ENCODE results near the gene RASD1. TPM values are rescaled to one million over a fixed set of nuclear protein-coding genes. Genes with fewer than 3 reads are reported as not detected.

RASD1 gene
- total and polyA plus RNA-seq, 7 experiments from 2014 or later: 0.35 to 2.5 (median 1.0) TPM; not detected in 2

DNA sequence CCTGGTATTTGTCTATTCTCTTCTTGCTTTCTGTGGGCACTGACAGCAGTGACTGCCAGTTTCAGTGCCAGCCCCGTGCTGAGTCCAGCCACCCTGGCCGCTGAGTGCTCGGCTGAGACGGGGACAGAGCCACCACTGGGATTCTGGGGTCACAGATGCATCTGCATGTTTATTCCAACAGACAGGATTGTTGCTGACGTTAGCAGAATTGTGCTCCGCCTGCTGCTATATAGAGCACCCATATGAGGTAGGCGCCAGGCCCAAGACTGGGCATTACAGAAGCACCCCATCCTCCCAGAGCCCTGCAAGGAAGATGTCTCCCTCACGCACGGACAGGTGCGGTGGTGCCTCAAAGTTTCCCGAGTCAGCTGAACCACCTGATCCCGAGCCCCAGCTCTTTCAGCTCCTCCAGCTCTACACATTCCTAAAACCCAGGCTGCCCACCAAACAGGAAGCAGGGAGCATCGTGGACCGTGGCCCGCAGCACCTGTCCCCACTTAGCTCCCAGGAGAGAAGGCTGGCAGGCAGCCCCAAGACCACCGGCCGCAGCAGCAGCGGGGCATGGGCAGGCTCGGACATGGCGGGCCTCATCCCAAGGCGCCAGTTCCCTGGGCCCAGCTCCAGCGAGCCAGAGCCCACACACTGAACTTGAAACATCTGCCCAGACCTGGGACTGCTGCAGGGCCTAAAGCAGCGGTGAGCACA, 44.9 kb upstream of the RASD1 start:
- intact Hi-C loops (cut with micrococcal nuclease): no loop called here
- no peak overlapping the region for H3K27ac Mint-ChIP-seq
- Histone ChIP-seq H3K27me3 (ENCODE audit: control insufficient read depth in 2 of 2, insufficient read depth in 2 of 2, low read length in 2 of 2) (no peaks in the 10 kb centered on the region), H3K36me3 (ENCODE audit: control insufficient read depth in 2 of 3, insufficient read depth in 3 of 3, low read length in 3 of 3) (no peaks in the 10 kb centered on the region), H3K4me3 (ENCODE audit: low read length) (no peak overlapping the region), H3K4me1 (ENCODE audit: control insufficient read depth in 2 of 2, insufficient read depth in 2 of 2, low read length in 2 of 2) (no peaks in the 10 kb centered on the region), H3K9me3 (ENCODE audit: control insufficient read depth in 2 of 3, low read length in 3 of 3) (no peaks in the 10 kb centered on the region), H3K27ac (ENCODE audit: low read depth, low read length) (no peak overlapping the region)
- ChIA-PET POLR2A (no interaction called here), CTCF (interaction anchor here (0.5 kb wide), 1 partner anchor 73 kb away, joined by 3 read pairs; no protein-coding TSS in a partner anchor)
- H3K9me3 Mint-ChIP-seq: peaks cover 0 to 1% (median 0%) of the 10 kb centered on the region in 11 donors
- peaks cover 0 to 3% (median 0%) of the 10 kb centered on the region in 7 donors for H3K4me1 Mint-ChIP-seq
- no peaks in the 10 kb centered on the region for H3K27me3 Mint-ChIP-seq
- peaks cover 0 to 3% (median 0%) of the 10 kb centered on the region in 5 donors for H3K36me3 Mint-ChIP-seq
- no peak for DNase-seq
- ATAC-seq: no peak
- H3K4me3 Mint-ChIP-seq: no peak overlapping the region

DNA sequence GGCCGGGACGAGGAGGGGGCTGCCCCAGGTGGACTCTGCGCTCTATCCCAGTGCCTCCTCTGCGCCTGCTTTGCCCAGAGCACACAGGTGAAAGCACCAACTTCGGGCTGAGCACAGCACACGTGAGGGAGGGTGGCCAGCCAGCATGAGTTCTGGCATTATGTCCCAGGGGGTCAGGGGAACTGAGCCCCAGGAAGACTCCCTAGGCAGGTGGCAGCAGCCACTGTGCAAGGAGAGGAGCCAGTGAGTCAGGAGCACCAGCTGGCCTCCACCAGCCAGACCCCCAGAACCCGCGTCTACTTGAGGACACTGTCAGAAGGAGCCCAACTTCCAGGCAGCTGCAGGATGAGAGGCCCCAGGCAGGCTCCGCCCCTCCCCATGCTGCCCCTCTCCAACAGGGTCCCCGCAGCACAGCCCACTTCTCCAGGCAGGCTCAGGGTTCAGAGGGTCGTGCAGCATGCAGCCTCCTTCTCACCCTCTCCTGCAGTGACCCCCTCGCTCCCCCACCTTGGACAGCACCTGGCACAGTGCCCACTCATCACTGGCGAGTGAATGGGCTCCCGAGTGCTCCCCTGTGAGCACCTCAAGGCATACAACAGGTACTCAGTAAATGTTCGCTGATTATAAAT, 44.2 kb upstream of the RASD1 start:
- Histone ChIP-seq H3K27me3 (ENCODE audit: control insufficient read depth in 2 of 2, insufficient read depth in 2 of 2, low read length in 2 of 2) (no peaks in the 10 kb centered on the region), H3K36me3 (ENCODE audit: control insufficient read depth in 2 of 3, insufficient read depth in 3 of 3, low read length in 3 of 3) (no peaks in the 10 kb centered on the region), H3K4me1 (ENCODE audit: control insufficient read depth in 2 of 2, insufficient read depth in 2 of 2, low read length in 2 of 2) (no peaks in the 10 kb centered on the region), H3K9me3 (ENCODE audit: control insufficient read depth in 2 of 3, low read length in 3 of 3) (no peaks in the 10 kb centered on the region), H3K4me3 (ENCODE audit: low read length) (no peak overlapping the region), H3K27ac (ENCODE audit: low read depth, low read length) (no peak overlapping the region)
- CTCF ChIA-PET: no interaction called here
- H3K4me1 Mint-ChIP-seq: peaks cover 0 to 3% (median 0%) of the 10 kb centered on the region in 7 donors
- no peak overlapping the region for H3K4me3 Mint-ChIP-seq
- DNase-seq: no peak
- no peaks in the 10 kb centered on the region for H3K27me3 Mint-ChIP-seq
- POLR2A ChIA-PET: no interaction called here
- intact Hi-C loops (cut with micrococcal nuclease): no loop called here
- H3K9me3 Mint-ChIP-seq: peaks cover 0 to 1% (median 0%) of the 10 kb centered on the region in 11 donors
- H3K27ac Mint-ChIP-seq: no peak overlapping the region
- ATAC-seq: no peak
- H3K36me3 Mint-ChIP-seq: peaks cover 0 to 3% (median 0%) of the 10 kb centered on the region in 5 donors

- no peak overlapping the region for H3K27ac Mint-ChIP-seq
- intact Hi-C loops (cut with micrococcal nuclease): no loop called here
- H3K9me3 Mint-ChIP-seq: peaks cover 0 to 1% (median 0%) of the 10 kb centered on the region in 11 donors
- H3K4me1 Mint-ChIP-seq: peaks cover 0 to 3% (median 0%) of the 10 kb centered on the region in 7 donors
- H3K27me3 Mint-ChIP-seq: no peaks in the 10 kb centered on the region
- ATAC-seq (no peak), DNase-seq (no peak)
- peaks cover 0 to 3% (median 0%) of the 10 kb centered on the region in 5 donors for H3K36me3 Mint-ChIP-seq
- Histone ChIP-seq H3K9me3 (ENCODE audit: control insufficient read depth in 2 of 3, low read length in 3 of 3) (no peaks in the 10 kb centered on the region), H3K27me3 (ENCODE audit: control insufficient read depth in 2 of 2, insufficient read depth in 2 of 2, low read length in 2 of 2) (no peaks in the 10 kb centered on the region), H3K4me3 (ENCODE audit: low read length) (no peak overlapping the region), H3K36me3 (ENCODE audit: control insufficient read depth in 2 of 3, insufficient read depth in 3 of 3, low read length in 3 of 3) (no peaks in the 10 kb centered on the region), H3K4me1 (ENCODE audit: control insufficient read depth in 2 of 2, insufficient read depth in 2 of 2, low read length in 2 of 2) (no peaks in the 10 kb centered on the region), H3K27ac (ENCODE audit: low read depth, low read length) (no peak overlapping the region)
- ChIA-PET POLR2A (no interaction called here), CTCF (no interaction called here)
- H3K4me3 Mint-ChIP-seq: no peak overlapping the region
These were observed 43.4 kb upstream of the RASD1 start for GRCh38 chr17:17539591-17539990.

DNA sequence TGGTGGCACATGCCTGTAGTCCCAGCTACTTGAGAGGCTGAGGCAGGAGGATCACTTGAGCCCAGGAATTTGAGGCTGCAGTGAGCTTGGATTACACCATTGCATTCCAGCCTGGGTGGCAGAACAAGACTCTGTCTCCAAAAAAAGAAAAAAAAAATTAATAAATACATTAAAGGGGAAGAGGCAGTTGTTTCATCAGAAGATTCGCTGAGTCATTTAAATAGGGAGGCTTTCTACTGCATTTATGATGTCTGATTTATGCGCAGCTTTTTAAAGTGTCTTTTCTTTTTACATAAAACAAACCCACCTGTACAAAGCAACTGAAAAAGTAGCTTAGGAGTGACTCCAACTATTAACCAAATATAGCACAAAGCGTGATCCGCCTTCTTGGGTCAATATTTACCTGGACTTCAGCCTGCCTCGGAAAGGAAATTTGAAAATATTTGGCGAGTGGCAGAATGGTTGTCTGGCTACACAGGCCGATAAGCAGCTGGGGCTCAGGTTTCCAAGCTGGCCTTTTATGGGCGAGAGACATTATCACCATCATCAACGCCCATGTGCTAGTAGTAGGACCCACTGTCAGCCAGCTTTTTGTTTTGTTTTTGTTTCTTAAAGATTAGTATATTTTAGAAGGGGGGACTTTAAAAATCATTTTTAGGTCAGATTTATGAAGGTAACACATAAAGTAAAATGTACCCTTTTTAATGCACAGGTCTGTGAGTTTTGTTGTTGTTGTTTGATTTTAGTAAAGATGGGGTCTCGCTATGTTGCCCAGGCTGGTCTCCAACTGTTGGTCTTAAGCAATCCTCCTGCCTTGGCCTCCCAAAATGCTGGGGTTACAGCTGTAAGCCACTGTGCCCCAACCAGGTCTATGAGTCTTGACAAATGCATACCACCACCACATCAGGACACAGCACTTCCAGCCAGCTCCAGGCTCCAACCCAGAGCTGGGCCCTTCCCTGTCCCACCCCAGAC, 42.5 kb upstream of the RASD1 start:
- DNase-seq (no peak), ATAC-seq (no peak)
- ChIA-PET CTCF (no interaction called here), POLR2A (no interaction called here)
- Mint-ChIP-seq H3K4me1 (peaks cover 0 to 3% (median 0%) of the 10 kb centered on the region in 7 donors), H3K36me3 (peaks cover 0 to under 1% (median 0%) of the 10 kb centered on the region in 5 donors), H3K27ac (no peak overlapping the region), H3K27me3 (no peaks in the 10 kb centered on the region), H3K9me3 (peaks cover 0 to 1% (median 0%) of the 10 kb centered on the region in 11 donors), H3K4me3 (no peak overlapping the region)
- no peaks in the 10 kb centered on the region for H3K36me3 ChIP-seq (ENCODE audit: control insufficient read depth in 2 of 3, insufficient read depth in 3 of 3, low read length in 3 of 3)
- no peaks in the 10 kb centered on the region for H3K9me3 ChIP-seq (ENCODE audit: control insufficient read depth in 2 of 3, low read length in 3 of 3)
- no peaks in the 10 kb centered on the region for H3K4me1 ChIP-seq (ENCODE audit: control insufficient read depth in 2 of 2, insufficient read depth in 2 of 2, low read length in 2 of 2)
- intact Hi-C loops (cut with micrococcal nuclease): no loop called here
- no peak overlapping the region for H3K4me3 ChIP-seq (ENCODE audit: low read length)
- H3K27me3 ChIP-seq (ENCODE audit: control insufficient read depth in 2 of 2, insufficient read depth in 2 of 2, low read length in 2 of 2): no peaks in the 10 kb centered on the region
- no peak overlapping the region for H3K27ac ChIP-seq (ENCODE audit: low read depth, low read length)

DNA sequence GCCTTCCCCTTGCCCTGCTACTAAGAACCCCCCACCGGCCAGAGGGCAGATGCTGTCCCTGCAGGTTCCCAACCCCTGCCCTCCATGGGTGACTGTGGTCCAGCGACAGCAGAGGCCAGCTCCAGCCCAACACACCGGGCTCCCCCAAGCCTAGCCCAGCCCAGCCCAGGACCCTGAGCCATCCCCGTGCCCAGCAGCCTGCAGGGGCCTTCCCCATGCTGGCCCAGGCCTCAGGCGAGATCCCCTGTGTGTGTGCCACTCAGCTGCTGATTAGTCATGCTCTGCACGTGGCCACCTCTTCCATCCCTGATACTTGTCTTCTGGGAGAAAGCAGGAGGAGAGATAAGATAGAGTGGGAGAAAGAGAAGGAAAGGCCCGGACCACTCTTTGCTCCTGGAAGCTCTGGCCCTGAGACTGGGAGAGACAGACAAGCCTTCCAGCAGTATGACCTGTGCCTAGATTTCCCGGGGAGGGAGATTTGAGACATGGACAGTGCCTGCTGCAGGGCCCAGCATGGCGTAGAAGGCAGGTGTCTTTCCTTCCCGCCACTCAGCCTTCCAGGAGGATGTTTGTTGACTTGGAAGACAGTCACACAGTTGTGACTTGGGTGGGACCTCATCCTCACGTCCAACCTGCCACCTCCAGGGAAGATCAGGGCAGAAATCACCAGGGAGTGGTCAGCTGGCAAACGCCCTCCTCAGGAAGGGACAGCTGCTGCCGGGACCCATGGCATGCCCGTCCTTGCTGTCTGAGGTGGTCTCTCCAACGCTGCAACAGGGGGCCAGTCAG, 41.3 kb upstream of the RASD1 start:
- no peak overlapping the region for H3K27ac ChIP-seq (ENCODE audit: low read depth, low read length)
- no peak for DNase-seq
- H3K27ac Mint-ChIP-seq: no peak overlapping the region
- H3K9me3 Mint-ChIP-seq: peaks cover 0 to 1% (median 0%) of the 10 kb centered on the region in 11 donors
- ATAC-seq: peak; percentile 27
- H3K4me1 ChIP-seq (ENCODE audit: control insufficient read depth in 2 of 2, insufficient read depth in 2 of 2, low read length in 2 of 2): no peaks in the 10 kb centered on the region
- no peaks in the 10 kb centered on the region for H3K36me3 ChIP-seq (ENCODE audit: control insufficient read depth in 2 of 3, insufficient read depth in 3 of 3, low read length in 3 of 3)
- ChIA-PET POLR2A (no interaction called here), CTCF (interaction anchor here (0.8 kb wide), 1 partner anchor 76 kb away, joined by 3 read pairs; no protein-coding TSS in a partner anchor)
- no peak overlapping the region for H3K4me3 ChIP-seq (ENCODE audit: low read length)
- no peaks in the 10 kb centered on the region for H3K9me3 ChIP-seq (ENCODE audit: control insufficient read depth in 2 of 3, low read length in 3 of 3)
- H3K4me1 Mint-ChIP-seq: peaks cover 0 to 3% (median 0%) of the 10 kb centered on the region in 7 donors
- no peaks in the 10 kb centered on the region for H3K27me3 Mint-ChIP-seq
- H3K4me3 Mint-ChIP-seq: no peak overlapping the region
- intact Hi-C loops (cut with micrococcal nuclease): no loop called here
- H3K36me3 Mint-ChIP-seq: no peaks in the 10 kb centered on the region
- H3K27me3 ChIP-seq (ENCODE audit: control insufficient read depth in 2 of 2, insufficient read depth in 2 of 2, low read length in 2 of 2): no peaks in the 10 kb centered on the region

GRCh38 chr17:17536702-17537101, 40.5 kb upstream of the RASD1 start:
- Mint-ChIP-seq H3K4me3 (no peak overlapping the region), H3K9me3 (peaks cover 0 to 1% (median 0%) of the 10 kb centered on the region in 11 donors), H3K27me3 (peaks cover 0 to 3% (median 0%) of the 10 kb centered on the region in 5 donors), H3K27ac (no peak overlapping the region), H3K4me1 (peaks cover 0 to 3% (median 0%) of the 10 kb centered on the region in 7 donors), H3K36me3 (no peaks in the 10 kb centered on the region)
- ATAC-seq: no peak
- Histone ChIP-seq H3K4me1 (ENCODE audit: control insufficient read depth in 2 of 2, insufficient read depth in 2 of 2, low read length in 2 of 2) (no peaks in the 10 kb centered on the region), H3K27me3 (ENCODE audit: control insufficient read depth in 2 of 2, insufficient read depth in 2 of 2, low read length in 2 of 2) (no peaks in the 10 kb centered on the region), H3K36me3 (ENCODE audit: control insufficient read depth in 2 of 3, insufficient read depth in 3 of 3, low read length in 3 of 3) (no peaks in the 10 kb centered on the region), H3K9me3 (ENCODE audit: control insufficient read depth in 2 of 3, low read length in 3 of 3) (no peaks in the 10 kb centered on the region), H3K4me3 (ENCODE audit: low read length) (no peak overlapping the region), H3K27ac (ENCODE audit: low read depth, low read length) (no peak overlapping the region)
- ChIA-PET POLR2A (no interaction called here), CTCF (no interaction called here)
- no peak for DNase-seq
- intact Hi-C loops (cut with micrococcal nuclease): no loop called here

Measured in naive thymus-derived CD4-positive, alpha-beta T cell (primary cell).